Measurements from ENCODE around the gene ZBTB34. TPM values are rescaled to one million over a fixed set of nuclear protein-coding genes. Genes with fewer than 3 reads are reported as not detected.

The ZBTB34 gene
- total RNA-seq, 1 experiment from 2014 or later: 15.8 TPM

GRCh38 chr9:126934441-126934840 lies 74.0 kb downstream of the ZBTB34 start:
- no peaks in the 10 kb centered on the region for H3K9me3 Mint-ChIP-seq
- peaks cover 25 to 26% of the 10 kb centered on the region in 2 experiments for H3K4me1 Mint-ChIP-seq
- Histone ChIP-seq H2AFZ (ENCODE audit: low read length) (no peak overlapping the region), H4K91ac (ENCODE audit: insufficient read length, low read depth, low read length) (no peak overlapping the region), H3K23ac (ENCODE audit: insufficient read length, low read depth, low read length) (no peak overlapping the region), H2BK120ac (ENCODE audit: low read depth, low read length, poor library complexity, severe bottlenecking) (no peak overlapping the region), H3K79me1 (ENCODE audit: insufficient read depth, low read depth, low read length, poor library complexity, severe bottlenecking) (no peaks in the 10 kb centered on the region), H2BK12ac (ENCODE audit: insufficient read length, low read depth, low read length) (no peak overlapping the region), H3T11ph (ENCODE audit: low read length) (no peak overlapping the region), H3K23me2 (ENCODE audit: insufficient read length, low read depth, low read length, poor library complexity, severe bottlenecking) (no peaks in the 10 kb centered on the region), H3K4me1 (ENCODE audit: insufficient read depth, low read length) (peaks cover 6% of the 10 kb centered on the region; the same call in 1 of the 2 replicates), H2BK5ac (ENCODE audit: insufficient read length, low read length) (no peak overlapping the region), H4K5ac (ENCODE audit: insufficient read length, low read depth, low read length) (no peak overlapping the region), H3K9me3 (ENCODE audit: control insufficient read depth, low read depth, low read length) (no peaks in the 10 kb centered on the region), H3K14ac (ENCODE audit: insufficient read depth, low read length) (no peak overlapping the region), H4K8ac (replicated peaks; ENCODE audit: insufficient read length, low read depth, low read length) (no peak overlapping the region), H3K4ac (ENCODE audit: low read depth, low read length) (no peak overlapping the region), H3K9ac (ENCODE audit: extremely low read depth, insufficient read length, low read length) (no peak overlapping the region), H3K18ac (ENCODE audit: insufficient read length, low read depth, low read length) (no peak overlapping the region), H2BK15ac (ENCODE audit: low read depth, low read length) (no peak overlapping the region), H4K20me1 (ENCODE audit: control insufficient read depth, insufficient read depth, insufficient read length) (peaks cover 4% of the 10 kb centered on the region), H3K27me3 (ENCODE audit: insufficient read depth, low read length) (no peaks in the 10 kb centered on the region), H2BK20ac (ENCODE audit: low read depth, low read length, poor library complexity, severe bottlenecking) (no peak overlapping the region), H3K79me2 (ENCODE audit: insufficient read depth, low read length) (no peaks in the 10 kb centered on the region), H2AK5ac (ENCODE audit: insufficient read length, low read length) (no peak overlapping the region), H3K56ac (ENCODE audit: insufficient read length, low read depth, low read length) (no peak overlapping the region), H3K27ac (ENCODE audit: insufficient read length, low read depth, low read length) (no peak overlapping the region), H3K4me2 (ENCODE audit: insufficient read depth, insufficient read length, low read length) (no peak overlapping the region)
- TF ChIP-seq, protein P1, sequence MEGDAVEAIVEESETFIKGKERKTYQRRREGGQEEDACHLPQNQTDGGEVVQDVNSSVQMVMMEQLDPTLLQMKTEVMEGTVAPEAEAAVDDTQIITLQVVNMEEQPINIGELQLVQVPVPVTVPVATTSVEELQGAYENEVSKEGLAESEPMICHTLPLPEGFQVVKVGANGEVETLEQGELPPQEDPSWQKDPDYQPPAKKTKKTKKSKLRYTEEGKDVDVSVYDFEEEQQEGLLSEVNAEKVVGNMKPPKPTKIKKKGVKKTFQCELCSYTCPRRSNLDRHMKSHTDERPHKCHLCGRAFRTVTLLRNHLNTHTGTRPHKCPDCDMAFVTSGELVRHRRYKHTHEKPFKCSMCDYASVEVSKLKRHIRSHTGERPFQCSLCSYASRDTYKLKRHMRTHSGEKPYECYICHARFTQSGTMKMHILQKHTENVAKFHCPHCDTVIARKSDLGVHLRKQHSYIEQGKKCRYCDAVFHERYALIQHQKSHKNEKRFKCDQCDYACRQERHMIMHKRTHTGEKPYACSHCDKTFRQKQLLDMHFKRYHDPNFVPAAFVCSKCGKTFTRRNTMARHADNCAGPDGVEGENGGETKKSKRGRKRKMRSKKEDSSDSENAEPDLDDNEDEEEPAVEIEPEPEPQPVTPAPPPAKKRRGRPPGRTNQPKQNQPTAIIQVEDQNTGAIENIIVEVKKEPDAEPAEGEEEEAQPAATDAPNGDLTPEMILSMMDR (conservative IDR thresholded peaks at IDR 0.05): no peak
- no peaks in the 10 kb centered on the region for H3K27me3 Mint-ChIP-seq (ENCODE audit: low read depth)
- DNase-seq: no peak
- peaks cover 0 to 3% (median 2%) of the 10 kb centered on the region in 3 experiments; a peak in 3 of 7 replicates for H3K36me3 Mint-ChIP-seq (ENCODE audit: insufficient read depth in 1 of 3, low read depth in 3 of 3)
- H3K4me3 Mint-ChIP-seq: no peak overlapping the region
- no peak overlapping the region for H3K27ac Mint-ChIP-seq
- no CpG with 5 or more reads among the region's 8 CpGs for WGBS (ENCODE audit: extremely low coverage, insufficient read length, low lambda C conversion rate)

Other genes starting within 250 kb of the ZBTB34 start
- 0.70 and 0.85 TPM in 2 replicates for gene LMX1B, start 246.7 kb upstream of the ZBTB34 start, total RNA-seq (2021)
- 15.7 and 21.9 TPM in 2 replicates for gene ZBTB43, start 55.6 kb upstream of the ZBTB34 start, total RNA-seq (2021)
- gene RALGPS1, start 54.1 kb downstream of the ZBTB34 start, total RNA-seq (2021): 17.8 and 18.6 TPM in 2 replicates